BLaER1 (cell line): ENCODE measurements around the gene MUC5AC.
"Not testable (repeated sequence)": the region's sequence is repeated elsewhere in the genome, so short reads cannot be mapped to it uniquely, and the experiment has no call there.

Source experiments
- H3K27ac ChIP-seq: shearing (Covaris generic); formaldehyde crosslinking; 2 replicates; pipeline ENCODE4 v1.8.1; 2022
- H3K27me3 ChIP-seq: shearing (Covaris generic); formaldehyde crosslinking; 2 replicates; pipeline ENCODE4 v1.8.1; 2022
- H3K36me3 ChIP-seq: shearing (Covaris generic); formaldehyde crosslinking; 2 replicates; pipeline ENCODE4 v1.8.1; 2022
- H3K4me1 ChIP-seq: shearing (Covaris generic); formaldehyde crosslinking; 2 replicates; pipeline ENCODE4 v1.8.1; 2022
- H3K4me2 ChIP-seq: shearing (Covaris generic); formaldehyde crosslinking; 2 replicates; pipeline ENCODE4 v1.8.1; 2022
- H3K4me3 ChIP-seq: shearing (Covaris generic); formaldehyde crosslinking; 2 replicates; pipeline ENCODE4 v1.8.1; 2022
- H3K9ac ChIP-seq: shearing (Covaris generic); formaldehyde crosslinking; 2 replicates; pipeline ENCODE4 v1.8.1; 2022
- H3K9me3 ChIP-seq: shearing (Covaris generic); formaldehyde crosslinking; 2 replicates; pipeline ENCODE4 v1.8.1; 2022
- H4K20me1 ChIP-seq: shearing (Covaris generic); formaldehyde crosslinking; 2 replicates; pipeline ENCODE4 v1.8.1; 2022
- Cebpa-rat ChIP-seq: shearing (Covaris generic); IDR thresholded peaks from 2 replicates; pipeline ENCODE4 v1.8.1; 2022

Gene MUC5AC

DNA sequence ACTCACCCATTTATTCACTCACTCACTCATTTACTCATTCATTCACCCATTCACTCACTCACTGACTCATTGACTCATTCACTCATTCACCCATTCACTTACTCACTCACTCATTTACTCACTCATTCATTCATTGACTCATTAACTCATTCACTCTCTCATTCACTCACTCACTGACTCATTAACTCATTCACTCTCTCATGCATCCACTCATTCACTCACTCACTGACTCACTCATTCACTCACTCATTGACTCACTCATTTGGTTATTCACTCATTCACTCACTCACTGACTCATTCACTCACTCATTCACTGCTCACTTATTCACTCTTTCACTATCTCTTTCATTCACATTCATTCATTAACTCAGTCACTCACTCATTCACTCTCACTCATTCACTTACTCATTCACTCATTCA is 2.5 kb upstream of the MUC5AC start:
- peaks cover 47% of the 10 kb centered on the region for H3K4me1 ChIP-seq
- no peak overlapping the region for H3K27ac ChIP-seq
- no peaks in the 10 kb centered on the region for H3K9me3 ChIP-seq
- H3K9ac ChIP-seq = no peak overlapping the region
- no peak overlapping the region for H3K4me2 ChIP-seq
- H3K36me3 ChIP-seq = no peaks in the 10 kb centered on the region
- no peak for TF ChIP-seq Cebpa-rat
- H4K20me1 ChIP-seq = no peaks in the 10 kb centered on the region
- no peak overlapping the region for H3K4me3 ChIP-seq
- no peaks in the 10 kb centered on the region for H3K27me3 ChIP-seq

GRCh38 chr11:1156506-1157340 is 1.0 kb upstream of the MUC5AC start:
- peaks cover 41% of the 10 kb centered on the region for H3K4me1 ChIP-seq
- no peaks in the 10 kb centered on the region for H3K9me3 ChIP-seq
- no peaks in the 10 kb centered on the region for H4K20me1 ChIP-seq
- TF ChIP-seq Cebpa-rat = no peak
- no peaks in the 10 kb centered on the region for H3K27me3 ChIP-seq
- H3K27ac ChIP-seq = no peak overlapping the region
- peak overlapping the region; percentile 29; the same call in 1 of the 2 replicates for H3K4me2 ChIP-seq
- H3K9ac ChIP-seq = no peak overlapping the region
- H3K36me3 ChIP-seq = no peaks in the 10 kb centered on the region
- no peak overlapping the region for H3K4me3 ChIP-seq

DNA sequence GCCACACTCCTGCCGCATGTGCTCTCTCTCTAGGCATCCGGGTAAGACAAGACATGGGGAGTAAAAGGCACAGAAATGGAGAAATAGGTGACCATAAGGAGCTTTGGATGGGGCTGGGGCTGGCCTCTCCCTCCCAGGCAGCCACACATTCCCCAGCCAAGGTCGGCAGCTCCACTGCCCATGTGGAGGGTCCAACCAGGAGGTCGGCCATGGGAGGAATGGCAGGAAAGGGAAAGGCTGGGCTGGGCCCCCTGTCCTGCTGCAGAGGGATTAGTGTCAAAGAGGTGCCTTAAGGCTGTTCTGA is 460 bp upstream of the MUC5AC start:
- no peak for TF ChIP-seq Cebpa-rat
- Histone ChIP-seq H3K27me3 (no peaks in the 10 kb centered on the region), H3K4me3 (no peak overlapping the region)

DNA sequence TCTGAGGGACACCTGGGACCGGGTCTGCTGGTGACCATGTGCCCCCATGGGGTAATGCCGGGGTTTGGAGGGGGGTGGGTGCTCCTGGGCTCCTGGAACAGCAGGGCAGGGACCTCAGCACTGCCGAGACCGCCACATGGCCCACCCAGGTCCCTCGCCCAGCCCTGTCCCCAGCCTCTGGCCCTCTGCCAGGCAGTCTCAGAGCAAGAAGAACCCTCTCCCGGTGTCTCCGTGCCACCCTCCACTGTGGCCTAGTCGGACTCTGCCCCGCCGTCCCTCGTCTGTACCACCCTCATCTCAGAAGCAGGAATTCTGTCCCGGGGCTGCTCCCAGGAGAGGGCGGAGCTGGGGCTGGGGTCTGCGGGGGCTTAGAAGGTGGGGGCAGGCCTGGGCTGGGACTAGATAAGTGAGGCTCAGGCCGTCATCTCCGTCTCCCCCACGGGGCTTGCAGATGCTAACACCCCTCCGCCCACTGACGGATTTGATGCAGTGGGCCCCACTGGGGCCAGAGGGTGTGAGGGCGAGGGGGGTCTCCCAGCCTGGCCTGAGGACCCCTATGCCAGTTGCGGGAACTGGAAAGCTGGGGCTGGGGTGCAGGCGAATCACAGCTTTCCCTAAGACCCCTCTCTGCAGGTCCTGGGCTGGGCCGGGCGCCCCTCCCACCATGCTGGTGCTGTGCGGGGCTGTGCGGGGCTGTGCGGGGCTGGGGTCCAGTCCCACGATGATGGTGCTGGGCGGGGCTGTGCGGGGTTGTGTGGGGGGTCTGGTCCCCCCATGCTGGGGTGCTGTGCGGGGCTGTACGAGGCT is 1.1 kb downstream of the MUC5AC start:
- TF ChIP-seq Cebpa-rat = no peak
- H3K9ac ChIP-seq = no peak overlapping the region
- no peak overlapping the region for H3K27ac ChIP-seq
- no peaks in the 10 kb centered on the region for H3K9me3 ChIP-seq
- no peak overlapping the region for H3K4me2 ChIP-seq
- H4K20me1 ChIP-seq = no peaks in the 10 kb centered on the region
- H3K27me3 ChIP-seq = no peaks in the 10 kb centered on the region
- H3K4me1 ChIP-seq = peaks cover 19% of the 10 kb centered on the region
- H3K4me3 ChIP-seq = no peak overlapping the region
- H3K36me3 ChIP-seq = no peaks in the 10 kb centered on the region

More for the DNA sequence above, 460 bp upstream of the MUC5AC start:
- Histone ChIP-seq H3K4me1 (peaks cover 35% of the 10 kb centered on the region), H3K4me2 (no peak overlapping the region), H3K9me3 (no peaks in the 10 kb centered on the region), H3K36me3 (no peaks in the 10 kb centered on the region), H4K20me1 (no peaks in the 10 kb centered on the region), H3K27ac (no peak overlapping the region), H3K9ac (no peak overlapping the region)

DNA sequence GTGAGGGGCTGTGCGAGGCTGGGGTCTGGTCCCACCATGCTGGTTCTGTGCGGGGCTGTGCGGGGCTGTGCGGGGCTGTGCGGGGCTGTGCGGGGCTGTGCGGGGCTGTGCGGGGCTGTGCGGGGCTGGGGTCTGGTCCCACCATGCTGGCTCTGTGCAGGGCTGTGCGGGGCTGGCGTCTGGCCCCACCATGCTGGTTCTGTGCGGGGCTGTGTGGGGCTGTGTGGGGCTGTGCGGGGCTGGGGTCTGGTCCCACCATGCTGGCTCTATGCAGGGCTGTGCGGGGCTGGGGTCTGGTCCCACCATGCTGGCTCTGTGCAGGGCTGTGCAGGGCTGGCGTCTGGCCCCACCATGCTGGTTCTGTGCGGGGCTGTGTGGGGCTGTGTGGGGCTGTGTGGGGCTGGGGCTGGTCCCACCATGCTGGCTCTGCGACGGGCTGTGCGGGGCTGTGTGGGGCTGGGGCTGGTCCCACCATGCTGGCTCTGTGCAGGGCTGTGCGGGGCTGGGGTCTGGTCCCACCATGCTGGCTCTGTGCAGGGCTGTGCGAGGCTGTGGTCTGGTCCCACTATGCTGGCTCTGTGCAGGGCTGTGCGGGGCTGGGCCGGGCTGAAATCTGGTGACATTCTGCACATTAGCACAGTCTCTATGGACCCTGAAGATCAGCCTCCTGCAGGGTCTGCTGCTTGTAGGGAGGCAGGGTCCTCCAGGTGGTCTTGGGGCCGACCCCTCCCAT is 1.9 kb downstream of the MUC5AC start:
- H3K4me1 ChIP-seq = peaks cover 15% of the 10 kb centered on the region
- H3K36me3 ChIP-seq, H3K27ac ChIP-seq, H3K9ac ChIP-seq, H3K27me3 ChIP-seq, H3K4me2 ChIP-seq, H4K20me1 ChIP-seq, H3K9me3 ChIP-seq, H3K4me3 ChIP-seq: not testable (repeated sequence)

DNA sequence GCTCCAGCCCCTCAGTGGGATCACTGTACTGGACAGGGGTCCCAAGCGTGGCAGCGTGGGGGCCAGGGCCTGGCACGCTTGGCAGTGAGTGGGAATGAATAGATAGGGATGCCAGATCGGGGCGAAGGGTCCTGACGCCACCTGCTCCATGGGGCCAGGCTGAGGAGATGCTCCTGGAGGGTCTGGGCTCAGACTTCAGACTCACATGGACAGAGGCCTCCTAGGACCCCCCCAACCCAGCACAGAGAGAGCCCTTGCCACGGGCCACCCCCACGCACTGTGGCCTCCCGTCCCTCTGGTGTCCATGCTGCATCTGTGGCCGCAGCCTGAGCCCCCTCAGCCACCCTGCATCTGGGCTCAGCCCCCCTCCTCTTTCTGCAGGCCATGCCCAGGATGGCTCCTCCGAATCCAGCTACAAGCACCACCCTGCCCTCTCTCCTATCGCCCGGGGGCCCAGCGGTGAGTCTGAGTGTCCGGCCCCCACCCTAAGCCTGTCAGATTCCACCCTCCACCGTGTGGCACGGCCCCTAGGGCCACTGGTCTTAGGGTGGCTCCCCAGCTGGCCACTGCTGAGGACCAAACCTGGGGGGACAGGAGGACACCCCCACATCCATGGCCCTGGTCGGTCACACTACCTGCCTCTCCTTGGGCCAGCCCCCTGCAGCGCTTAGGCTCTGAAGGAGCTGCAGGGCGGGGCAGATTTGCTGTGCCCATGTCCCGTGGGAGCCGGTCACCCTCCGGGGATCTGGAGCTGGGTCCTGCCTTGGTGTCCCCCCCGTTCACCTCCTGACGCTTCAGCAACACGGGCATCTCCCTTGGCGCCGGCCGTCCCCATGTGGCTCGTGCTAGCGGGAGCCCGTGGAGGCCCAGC is 2.7 kb downstream of the MUC5AC start:
- Histone ChIP-seq H3K36me3 (no peaks in the 10 kb centered on the region), H3K9me3 (no peaks in the 10 kb centered on the region)

DNA sequence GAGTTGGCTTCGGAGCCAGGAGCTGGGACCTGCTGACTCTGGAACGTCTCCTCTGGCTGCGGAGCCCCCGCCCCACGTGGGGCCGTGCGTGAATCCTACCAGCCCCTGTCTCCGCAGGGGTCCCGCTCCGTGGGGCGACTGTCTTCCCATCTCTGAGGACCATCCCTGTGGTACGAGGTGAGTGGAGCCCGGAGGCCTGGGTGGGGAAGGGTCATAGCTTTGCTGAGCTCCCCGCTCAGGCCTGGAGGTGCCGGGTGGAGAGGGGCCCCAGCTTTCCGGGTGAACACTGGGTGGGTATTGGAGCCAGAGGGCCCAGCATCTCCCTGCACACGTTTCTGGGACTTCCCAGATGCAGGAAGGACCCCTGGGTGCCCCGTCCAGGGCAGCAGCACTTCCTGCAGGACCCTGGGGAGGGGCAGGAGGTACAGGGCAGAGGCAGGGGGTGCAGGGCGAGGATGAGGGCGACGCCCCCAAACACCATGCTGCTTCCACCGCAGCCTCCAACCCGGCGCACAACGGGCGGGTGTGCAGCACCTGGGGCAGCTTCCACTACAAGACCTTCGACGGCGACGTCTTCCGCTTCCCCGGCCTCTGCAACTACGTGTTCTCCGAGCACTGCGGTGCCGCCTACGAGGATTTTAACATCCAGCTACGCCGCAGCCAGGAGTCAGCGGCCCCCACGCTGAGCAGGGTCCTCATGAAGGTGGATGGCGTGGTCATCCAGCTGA is 3.8 kb downstream of the MUC5AC start:
- H3K4me1 ChIP-seq = peaks cover 13% of the 10 kb centered on the region
- no peak overlapping the region for H3K4me3 ChIP-seq
- no peaks in the 10 kb centered on the region for H3K27me3 ChIP-seq
- TF ChIP-seq Cebpa-rat = no peak
- no peaks in the 10 kb centered on the region for H3K36me3 ChIP-seq
- H3K9me3 ChIP-seq = no peaks in the 10 kb centered on the region
- no peak overlapping the region for H3K4me2 ChIP-seq
- H3K27ac ChIP-seq = no peak overlapping the region
- H3K9ac ChIP-seq = no peak overlapping the region
- H4K20me1 ChIP-seq = no peaks in the 10 kb centered on the region

More for the DNA sequence above, 2.7 kb downstream of the MUC5AC start:
- Histone ChIP-seq H4K20me1 (no peaks in the 10 kb centered on the region), H3K27me3 (no peaks in the 10 kb centered on the region), H3K4me3 (no peak overlapping the region), H3K9ac (no peak overlapping the region), H3K27ac (no peak overlapping the region), H3K4me1 (peaks cover 15% of the 10 kb centered on the region), H3K4me2 (no peak overlapping the region)
- TF ChIP-seq Cebpa-rat = no peak

DNA sequence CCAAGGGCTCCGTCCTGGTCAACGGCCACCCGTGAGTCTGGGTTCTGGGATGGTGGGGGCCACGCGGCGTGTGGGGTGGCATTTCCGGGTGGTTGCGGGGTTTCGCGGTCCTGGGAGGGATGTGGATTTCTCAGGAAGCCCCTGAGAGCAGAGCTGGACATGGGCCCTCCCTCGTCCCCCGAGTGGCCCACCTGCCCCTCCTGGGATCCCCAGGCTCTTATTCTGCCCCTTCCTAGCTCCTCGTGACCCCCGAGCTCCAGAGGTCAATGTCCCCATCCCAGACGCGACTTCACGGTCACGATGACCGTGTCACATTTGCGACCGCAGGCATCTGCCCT is 4.4 kb downstream of the MUC5AC start:
- peaks cover 8% of the 10 kb centered on the region; the same call in 1 of the 2 replicates for H3K4me1 ChIP-seq
- H3K9me3 ChIP-seq = no peaks in the 10 kb centered on the region
- no peaks in the 10 kb centered on the region for H3K27me3 ChIP-seq
- H3K9ac ChIP-seq = no peak overlapping the region
- no peaks in the 10 kb centered on the region for H4K20me1 ChIP-seq
- no peak for TF ChIP-seq Cebpa-rat
- no peak overlapping the region for H3K27ac ChIP-seq
- H3K4me3 ChIP-seq = no peak overlapping the region
- no peak overlapping the region for H3K4me2 ChIP-seq
- H3K36me3 ChIP-seq = no peaks in the 10 kb centered on the region
